ENCODE results near the gene BACH2. TPM values are rescaled to one million over a fixed set of nuclear protein-coding genes. Genes with fewer than 3 reads are reported as not detected.

BACH2 gene
- total RNA-seq, 2 donors from 2014 or later = 5.2 to 5.7 TPM

DNA sequence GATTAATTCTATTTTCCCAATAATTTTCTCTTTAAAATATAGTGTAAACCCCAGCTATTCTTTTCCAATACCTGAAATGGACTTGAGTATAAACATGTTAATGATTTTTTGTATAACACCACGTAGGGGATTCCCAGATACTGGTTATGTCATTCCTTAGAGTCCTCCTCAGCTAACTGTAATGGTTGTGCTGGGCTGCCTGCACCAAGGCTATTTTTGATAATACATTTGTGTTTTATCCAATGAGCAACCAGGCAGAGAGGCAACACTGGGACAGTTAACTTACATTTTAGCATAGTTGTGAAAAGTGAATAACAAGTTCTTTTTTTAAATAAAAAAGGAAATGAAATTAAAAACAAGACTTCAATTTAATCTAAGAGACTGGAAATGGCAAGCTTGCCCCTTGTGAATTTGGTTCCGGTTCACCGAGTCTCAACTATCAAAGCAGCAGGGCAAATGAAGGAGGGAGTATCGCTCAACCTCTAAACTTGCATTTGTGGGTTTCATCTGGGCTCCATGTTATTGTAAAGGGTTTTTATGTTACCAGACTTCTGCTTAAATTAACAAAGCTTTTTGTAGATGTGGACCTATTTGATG is 18.8 kb upstream of the BACH2 start:
- TF ChIP-seq POLR2A (IDR thresholded peaks at IDR 0.05) (no peak), POLR2AphosphoS5 (IDR thresholded peaks at IDR 0.05) (no peak), CTCF (IDR thresholded peaks at IDR 0.05) (no peak)
- H3K9me3 ChIP-seq = no peaks in the 10 kb centered on the region
- H3K4me3 ChIP-seq = no peak overlapping the region
- H3K27me3 ChIP-seq (replicated peaks; ENCODE audit: insufficient read depth) = no peaks in the 10 kb centered on the region
- no peak overlapping the region for H3K27ac ChIP-seq
- DNase-seq (ENCODE audit: low spot score) = no peak
- intact Hi-C loops (cut with DNase I) = no loop called here
- 75% methylated on average over 4 of the region's 4 CpGs for WGBS
- no peaks in the 10 kb centered on the region for H3K36me3 ChIP-seq
- H3K4me1 ChIP-seq (replicated peaks) = no peaks in the 10 kb centered on the region

- intact Hi-C loops (cut with DNase I) = no loop called here
- no peaks in the 10 kb centered on the region for H3K36me3 ChIP-seq
- DNase-seq (ENCODE audit: low spot score) = no peak
- H3K27ac ChIP-seq = no peak overlapping the region
- no peak for TF ChIP-seq CTCF (IDR thresholded peaks at IDR 0.05)
- H3K27me3 ChIP-seq (replicated peaks; ENCODE audit: insufficient read depth) = no peaks in the 10 kb centered on the region
- 94% methylated on average over 4 of the region's 4 CpGs for WGBS
- no peaks in the 10 kb centered on the region for H3K4me1 ChIP-seq (replicated peaks)
- no peaks in the 10 kb centered on the region for H3K9me3 ChIP-seq
- H3K4me3 ChIP-seq = no peak overlapping the region
Observed at GRCh38 chr6:90314514-90314913, 17.9 kb upstream of the BACH2 start.

DNA sequence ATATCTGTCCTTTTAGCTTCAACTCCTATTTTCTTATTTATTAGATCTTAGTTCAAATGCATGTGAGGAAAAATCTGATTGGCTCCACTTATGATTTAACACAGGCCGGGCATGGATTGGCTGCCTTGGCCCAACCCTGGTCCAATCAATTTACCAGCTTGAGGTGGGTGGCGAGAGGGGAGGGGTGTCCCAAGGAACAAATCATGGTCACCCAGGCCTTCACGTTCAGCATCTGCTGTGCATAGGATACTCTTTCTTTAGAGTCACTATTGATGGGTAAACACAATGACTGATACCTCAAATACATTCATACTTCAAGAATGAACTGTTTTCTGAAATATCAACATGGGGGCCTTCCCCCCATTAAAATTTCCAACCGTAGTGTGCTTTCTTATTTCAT is 14.9 kb upstream of the BACH2 start:
- 87% methylated on average over 4 of the region's 4 CpGs for WGBS
- intact Hi-C loops (cut with DNase I) = no loop called here

DNA sequence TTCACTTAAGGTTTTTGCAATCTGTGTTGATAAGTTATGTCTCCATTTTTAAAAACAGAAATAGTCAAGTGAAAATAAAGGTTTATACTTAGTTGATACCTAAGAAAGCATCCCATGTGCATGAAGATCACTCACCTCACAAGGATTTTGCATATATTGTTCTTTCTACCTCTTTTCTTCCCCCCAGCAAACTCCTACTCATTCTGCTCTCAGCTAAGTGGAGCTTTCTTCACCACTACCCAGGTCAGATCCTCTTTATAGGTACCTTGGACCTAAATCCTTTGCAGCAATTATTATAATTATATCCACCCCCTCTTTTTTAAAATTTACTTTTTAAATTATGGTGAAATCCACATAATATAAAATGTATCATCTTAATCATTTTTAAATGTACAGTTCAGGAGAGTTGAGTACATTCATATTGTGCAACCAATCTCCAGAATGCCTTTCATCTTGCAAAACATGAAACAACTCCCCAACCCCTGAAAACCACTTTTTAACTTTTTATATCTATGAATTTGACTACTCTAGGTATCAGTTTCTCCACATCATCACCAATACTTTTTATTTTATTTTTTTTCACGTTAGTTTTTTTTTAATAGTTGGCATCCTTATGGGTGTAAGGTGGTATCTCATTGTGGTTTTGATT is 9.3 kb upstream of the BACH2 start:
- no peak overlapping the region for H3K27ac ChIP-seq
- 55% methylated on average over 1 of the region's 1 CpG for WGBS

More for the DNA sequence above, 14.9 kb upstream of the BACH2 start:
- H3K36me3 ChIP-seq = no peaks in the 10 kb centered on the region
- H3K27me3 ChIP-seq (replicated peaks; ENCODE audit: insufficient read depth) = no peaks in the 10 kb centered on the region
- no peak for DNase-seq (ENCODE audit: low spot score)
- TF ChIP-seq POLR2AphosphoS5 (IDR thresholded peaks at IDR 0.05) = no peak
- TF ChIP-seq CTCF (IDR thresholded peaks at IDR 0.05) = no peak
- no peak for TF ChIP-seq POLR2A (IDR thresholded peaks at IDR 0.05)
- no peak overlapping the region for H3K27ac ChIP-seq
- H3K9me3 ChIP-seq = no peaks in the 10 kb centered on the region
- H3K4me1 ChIP-seq (replicated peaks) = no peaks in the 10 kb centered on the region
- no peak overlapping the region for H3K4me3 ChIP-seq

More for the DNA sequence above, 9.3 kb upstream of the BACH2 start:
- TF ChIP-seq POLR2AphosphoS5 (IDR thresholded peaks at IDR 0.05) = no peak
- no peak for TF ChIP-seq CTCF (IDR thresholded peaks at IDR 0.05)
- no peak for TF ChIP-seq POLR2A (IDR thresholded peaks at IDR 0.05)
- Histone ChIP-seq H3K9me3 (no peaks in the 10 kb centered on the region), H3K36me3 (no peaks in the 10 kb centered on the region), H3K4me3 (no peak overlapping the region), H3K4me1 (replicated peaks) (no peaks in the 10 kb centered on the region), H3K27me3 (replicated peaks; ENCODE audit: insufficient read depth) (no peaks in the 10 kb centered on the region)
- intact Hi-C loops (cut with DNase I) = no loop called here
- DNase-seq (ENCODE audit: low spot score) = no peak
